GM21367 (cell line): Measurements from ENCODE around the gene PPP2R5C.

Experiments
- ATAC-seq: cut with Tn5 transposase; IDR thresholded peaks from one replicate; pipeline ENCODE4 v1.9.1; 2021; ENCODE audit not compliant: unreplicated experiment

PPP2R5C gene

DNA sequence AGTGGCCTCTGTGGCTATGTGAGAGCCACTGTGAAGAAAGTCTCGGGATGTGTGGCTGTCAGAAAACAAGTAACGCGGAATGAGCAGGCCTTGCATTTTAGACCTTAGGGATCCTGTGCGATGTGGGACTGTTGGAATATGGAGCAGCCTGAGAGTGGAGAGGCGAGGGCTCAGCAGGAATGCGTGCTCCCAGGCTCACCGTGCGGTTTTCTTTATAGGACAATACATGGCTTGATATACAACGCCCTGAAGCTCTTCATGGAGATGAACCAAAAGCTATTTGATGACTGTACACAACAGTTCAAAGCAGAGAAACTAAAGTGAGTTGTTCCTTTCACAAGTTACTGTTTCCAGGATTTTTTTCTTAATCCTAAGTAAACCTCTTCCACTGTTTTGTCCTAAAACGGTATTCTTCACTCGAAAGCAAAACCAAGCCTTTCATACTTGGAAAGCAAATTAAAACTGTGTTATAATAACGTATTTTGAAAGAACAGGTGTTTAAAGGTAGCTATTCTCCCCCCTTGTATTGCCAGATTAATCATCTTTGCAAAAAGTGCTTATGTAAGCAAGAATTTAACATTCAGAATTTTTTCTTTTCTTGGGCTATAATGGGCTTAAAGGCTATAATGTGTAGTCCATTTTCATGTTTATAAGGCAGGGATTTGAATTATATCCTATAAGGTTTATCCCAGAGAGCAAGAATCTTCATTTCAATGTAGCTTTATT is 148.0 kb downstream of the PPP2R5C start:
- ATAC-seq: no peak

DNA sequence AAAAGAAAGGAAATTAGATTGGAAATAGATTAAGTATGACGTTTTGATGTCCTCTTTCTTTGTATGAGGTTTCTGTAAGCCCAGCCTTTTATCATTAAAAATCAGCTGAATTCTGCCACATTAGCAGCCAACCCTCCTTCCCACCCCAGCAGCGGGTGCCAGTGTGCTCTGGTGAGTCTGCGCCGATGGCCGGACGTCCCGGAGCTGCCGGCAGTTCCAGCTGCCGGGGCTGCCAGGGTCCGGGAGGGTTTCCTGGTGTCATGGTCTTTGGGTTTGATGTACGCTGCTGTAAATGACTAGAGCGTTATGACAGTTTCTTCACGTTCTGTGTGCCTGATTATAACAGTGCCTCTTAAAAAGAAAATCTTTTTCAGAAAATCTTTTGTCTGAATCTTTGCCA is 151.3 kb downstream of the PPP2R5C start:
- no peak for ATAC-seq

GRCh38 chr14:101914083-101914482 is 152.6 kb downstream of the PPP2R5C start:
- ATAC-seq: no peak

GRCh38 chr14:101915871-101916815 is 154.6 kb downstream of the PPP2R5C start:
- ATAC-seq: no peak

DNA sequence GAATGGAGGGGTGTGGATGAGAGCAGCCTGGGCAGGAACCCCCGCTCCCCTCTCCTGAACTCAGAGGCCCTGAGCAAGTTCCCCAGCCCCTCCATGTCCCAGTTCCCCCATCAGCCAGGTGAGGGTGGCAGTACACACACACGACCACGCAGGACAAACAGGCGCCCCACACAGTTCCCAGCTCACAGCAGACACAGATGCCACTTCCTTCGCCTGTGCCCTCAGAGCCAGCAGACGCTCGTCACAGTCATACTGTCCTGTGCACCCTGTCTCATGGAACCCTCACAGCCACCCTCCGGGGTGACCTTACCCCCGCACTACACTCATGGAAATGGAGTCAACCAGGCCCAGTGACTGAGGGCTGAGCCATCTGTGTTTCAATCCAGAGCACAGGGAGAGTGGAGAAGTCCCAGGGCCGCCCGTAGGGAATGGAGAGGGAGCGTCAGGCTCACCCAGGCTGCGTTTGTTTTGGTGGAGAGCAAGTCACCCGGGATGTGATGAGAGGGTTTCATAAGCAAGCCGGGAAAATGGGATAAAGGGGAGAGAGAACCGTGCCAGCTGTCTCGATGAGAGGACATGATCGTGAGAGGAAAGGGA is 155.4 kb downstream of the PPP2R5C start:
- no peak for ATAC-seq

DNA sequence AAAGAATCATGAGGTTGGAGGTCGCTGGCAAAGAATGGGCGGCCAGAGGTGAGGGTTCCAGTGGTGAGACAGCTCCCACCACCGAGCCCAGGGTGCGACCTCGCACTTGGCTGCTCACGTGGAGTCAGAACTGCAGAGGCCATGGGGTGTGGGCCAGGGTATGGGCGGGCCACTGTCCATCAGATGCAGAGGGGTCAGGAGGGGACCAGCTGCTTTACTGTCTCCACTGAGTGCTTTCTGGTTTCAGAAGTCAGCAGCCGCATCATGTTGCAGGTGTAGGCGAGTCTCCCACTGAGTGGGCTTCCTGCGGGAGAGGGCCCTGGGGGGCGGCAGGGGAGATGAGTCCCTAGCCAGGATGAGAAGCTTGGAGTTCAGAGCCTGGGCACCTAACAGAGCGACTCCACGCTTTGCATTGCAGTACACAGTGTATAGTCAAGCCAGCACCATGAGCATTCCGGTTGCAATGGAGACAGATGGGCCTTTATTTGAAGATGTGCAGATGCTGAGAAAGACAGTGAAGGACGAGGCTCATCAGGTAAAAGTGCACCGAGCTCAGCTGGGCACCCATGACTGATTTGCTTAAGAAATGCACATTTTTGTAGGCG is 156.0 kb downstream of the PPP2R5C start:
- ATAC-seq: no peak

- ATAC-seq: no peak
Measured at GRCh38 chr14:101918065-101918989, 156.8 kb downstream of the PPP2R5C start.

GRCh38 chr14:101920271-101920670 is 158.8 kb downstream of the PPP2R5C start:
- no peak for ATAC-seq

DNA sequence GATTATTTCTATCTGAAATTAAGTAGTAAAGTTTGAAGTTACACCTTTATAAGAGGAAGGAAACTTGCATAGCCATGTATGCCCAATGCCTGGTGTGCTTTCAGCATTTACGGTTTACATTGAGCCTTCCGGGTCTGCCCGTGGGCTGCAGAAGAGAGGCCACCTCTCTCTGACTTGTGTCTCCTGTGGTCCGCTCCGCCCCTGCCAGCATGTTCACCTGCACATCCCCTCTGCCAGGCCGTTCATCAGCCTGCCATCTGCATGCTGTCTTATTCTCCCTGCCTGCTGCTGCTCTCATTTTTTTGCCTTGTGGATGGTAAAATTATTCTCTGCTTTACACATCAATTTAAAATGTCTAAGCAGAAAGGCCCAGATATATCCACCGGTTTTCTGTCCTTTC is 161.4 kb downstream of the PPP2R5C start:
- no peak for ATAC-seq

DNA sequence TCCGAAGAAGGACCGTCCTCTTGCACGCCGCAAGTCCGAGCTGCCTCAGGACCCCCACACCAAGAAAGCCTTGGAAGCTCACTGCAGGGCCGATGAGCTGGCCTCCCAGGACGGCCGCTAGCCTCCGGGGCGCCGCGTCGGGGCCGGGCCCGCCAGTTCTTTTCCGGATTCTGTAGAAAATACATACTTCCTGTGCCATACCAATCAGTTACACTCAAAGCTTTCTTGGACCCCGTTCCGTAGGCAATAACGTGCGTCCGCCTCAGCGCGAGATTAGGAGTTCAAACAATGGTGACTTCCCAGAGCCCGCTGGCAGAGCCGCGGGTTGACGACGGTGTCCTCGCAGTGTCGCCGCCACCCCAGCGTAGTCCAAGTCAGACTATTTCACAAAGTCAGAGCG is 163.6 kb downstream of the PPP2R5C start:
- no peak for ATAC-seq

GRCh38 chr14:101926085-101926484 is 164.6 kb downstream of the PPP2R5C start:
- no peak for ATAC-seq

DNA sequence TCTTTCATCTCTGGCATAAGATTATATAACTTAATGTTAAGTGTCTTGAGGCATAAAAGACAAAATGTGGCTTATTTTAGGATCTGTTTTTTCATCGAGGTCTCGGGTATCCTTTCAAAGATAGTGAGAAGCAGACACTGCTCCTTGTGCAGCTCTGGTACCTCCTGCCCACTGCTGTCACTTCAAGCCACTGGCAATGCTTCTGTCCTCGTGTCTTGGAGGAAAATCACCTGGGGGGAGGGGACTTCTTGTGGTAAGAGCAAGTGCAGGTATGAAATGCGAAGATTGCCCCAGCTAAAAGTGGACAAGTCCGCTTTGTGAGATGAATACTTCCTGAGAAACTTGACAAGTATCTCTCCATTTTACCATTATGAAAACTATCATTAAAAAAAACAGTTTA is 165.1 kb downstream of the PPP2R5C start:
- no peak for ATAC-seq

DNA sequence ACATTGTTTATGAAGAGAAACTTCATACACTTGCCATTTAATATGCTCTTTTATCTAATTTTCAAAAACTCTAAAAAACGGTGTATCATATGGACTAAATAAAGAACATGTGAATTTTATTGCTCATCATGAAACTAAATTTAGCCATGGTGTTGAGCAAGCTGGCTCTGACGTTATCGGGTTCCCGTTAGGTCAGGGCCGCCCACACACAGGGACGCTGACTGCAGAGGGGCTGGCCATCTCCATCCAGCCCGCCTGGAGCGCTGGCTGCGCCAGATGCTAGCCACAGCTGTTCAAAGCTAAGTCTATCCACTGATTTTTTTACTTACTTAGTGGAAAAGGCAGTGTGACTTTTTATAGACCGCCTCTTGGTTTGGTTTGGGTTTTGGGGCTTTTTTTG is 166.3 kb downstream of the PPP2R5C start:
- ATAC-seq: no peak

DNA sequence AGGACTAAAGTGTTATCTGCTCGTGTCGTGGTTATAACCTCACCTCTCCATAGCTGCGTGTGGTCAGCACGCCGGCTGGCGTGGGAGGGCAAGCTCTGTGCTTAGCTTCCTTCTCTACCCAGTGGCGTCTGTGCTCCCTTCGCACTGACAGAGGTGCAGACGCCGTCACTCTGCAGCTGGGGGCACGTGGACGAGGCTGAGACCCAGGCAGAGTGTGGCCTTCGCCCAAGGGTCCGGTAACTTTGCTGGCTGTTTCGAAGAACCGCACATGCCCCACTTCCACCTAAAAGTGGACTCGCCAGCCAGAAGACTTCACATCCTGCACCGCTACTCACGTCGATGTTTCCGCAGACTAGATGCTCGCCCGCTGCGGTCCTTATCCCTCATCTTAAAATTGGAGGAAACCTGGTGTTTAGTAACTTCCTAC is 166.9 kb downstream of the PPP2R5C start:
- no peak for ATAC-seq

DNA sequence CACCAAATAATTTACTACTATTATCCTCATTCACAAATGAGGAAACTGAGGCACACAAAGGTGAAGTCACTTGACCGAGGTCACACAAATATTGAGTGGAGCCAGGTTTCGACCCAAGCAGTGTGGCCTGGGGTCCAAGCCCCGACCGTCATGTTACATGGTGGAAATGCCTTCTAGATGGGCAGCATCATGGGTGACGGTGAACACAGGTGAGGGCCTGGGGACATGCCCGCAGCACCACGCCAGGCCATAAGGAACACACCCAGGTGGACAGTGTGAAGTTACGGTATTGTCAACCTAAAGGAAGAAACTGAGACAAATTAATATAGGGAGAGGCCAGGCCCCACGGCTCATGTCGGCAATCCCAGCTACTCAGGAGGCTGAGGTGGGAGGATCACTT is 167.6 kb downstream of the PPP2R5C start:
- no peak for ATAC-seq

DNA sequence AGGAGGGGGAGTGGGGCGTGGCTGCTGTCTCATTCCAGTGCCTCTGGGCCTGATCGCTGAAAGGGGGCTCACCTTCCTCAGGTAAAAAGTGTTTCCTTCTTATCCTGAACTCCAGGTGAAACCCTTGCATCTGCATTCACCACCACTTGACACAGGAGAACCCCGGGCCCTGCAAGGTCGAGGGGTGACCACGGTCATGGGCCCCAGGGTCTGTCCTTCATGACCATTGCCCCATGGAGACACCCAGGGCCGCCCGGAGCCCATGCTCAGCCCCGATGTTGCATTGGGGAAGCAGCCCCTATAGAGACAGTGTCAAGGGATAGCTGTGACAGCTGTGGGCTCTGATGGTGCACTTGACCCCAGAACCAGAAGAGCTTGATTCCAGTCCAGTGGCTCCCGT is 168.4 kb downstream of the PPP2R5C start:
- no peak for ATAC-seq

- ATAC-seq: no peak
Measured at GRCh38 chr14:101932673-101933072, 171.2 kb downstream of the PPP2R5C start.

DNA sequence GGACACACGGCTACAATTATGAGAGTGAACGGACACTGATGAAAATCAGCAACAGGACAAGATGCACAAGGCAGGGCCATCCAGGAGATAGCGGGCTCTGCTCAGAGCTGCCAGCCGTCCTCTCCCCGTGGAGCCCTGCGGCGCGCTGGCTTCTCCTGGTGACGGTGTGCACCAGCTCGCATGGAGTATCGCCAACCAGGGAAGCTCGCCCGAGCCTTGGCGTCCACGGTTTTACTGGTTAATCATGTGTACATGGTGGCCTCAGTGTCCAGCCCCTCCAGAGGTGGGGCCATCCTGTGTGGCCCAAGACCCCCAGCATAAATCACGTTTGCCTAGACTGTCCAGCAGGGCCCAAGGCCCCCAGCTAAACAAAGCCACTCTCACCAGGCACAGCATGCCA is 171.7 kb downstream of the PPP2R5C start:
- no peak for ATAC-seq

GRCh38 chr14:101934601-101935150 is 173.2 kb downstream of the PPP2R5C start:
- no peak for ATAC-seq
